GM21367 (cell line): ENCODE results near the gene CLCA4.
"Not testable (repeated sequence)": the region's sequence is repeated elsewhere in the genome, so short reads cannot be mapped to it uniquely, and the experiment has no call there.

ENCODE experiments used
- ATAC-seq: cut with Tn5 transposase; IDR thresholded peaks from one replicate; pipeline ENCODE4 v1.9.1; 2021; ENCODE audit not compliant: unreplicated experiment

CLCA4 gene

DNA sequence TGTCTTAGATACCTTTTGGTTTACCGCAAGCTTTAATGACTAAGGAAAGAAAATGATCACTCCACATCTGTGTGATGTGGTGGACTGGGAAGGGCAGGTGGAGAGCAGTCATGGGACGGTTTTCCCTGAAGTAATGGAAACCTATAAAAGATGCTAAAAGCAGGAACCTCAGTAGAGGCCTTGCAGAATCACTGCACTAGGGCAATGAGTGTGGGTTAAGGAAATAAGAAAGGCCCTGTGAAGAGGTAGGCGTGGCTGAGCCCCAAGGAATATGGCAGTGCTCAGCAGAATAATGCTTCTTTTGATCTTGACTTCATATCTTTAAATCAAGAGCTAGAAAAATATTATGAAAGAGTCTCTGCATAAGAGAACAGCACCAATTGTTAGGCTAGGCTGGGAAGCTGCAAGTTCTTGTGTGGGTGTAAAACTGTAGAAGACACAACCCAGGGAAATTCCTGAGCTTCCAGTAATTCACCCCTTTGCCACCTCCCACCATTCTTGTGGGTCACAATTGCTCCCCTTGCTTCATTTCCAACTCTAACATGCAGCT is 49.9 kb downstream of the CLCA4 start:
- no peak for ATAC-seq

- ATAC-seq = not testable (repeated sequence)
These were observed 59.2 kb downstream of the CLCA4 start for GRCh38 chr1:86606080-86606479.

GRCh38 chr1:86616433-86616832 is 69.6 kb downstream of the CLCA4 start:
- no peak for ATAC-seq

GRCh38 chr1:86616871-86617270 is 70.0 kb downstream of the CLCA4 start:
- peak; percentile 100 for ATAC-seq

GRCh38 chr1:86618358-86618757 is 71.5 kb downstream of the CLCA4 start:
- no peak for ATAC-seq

DNA sequence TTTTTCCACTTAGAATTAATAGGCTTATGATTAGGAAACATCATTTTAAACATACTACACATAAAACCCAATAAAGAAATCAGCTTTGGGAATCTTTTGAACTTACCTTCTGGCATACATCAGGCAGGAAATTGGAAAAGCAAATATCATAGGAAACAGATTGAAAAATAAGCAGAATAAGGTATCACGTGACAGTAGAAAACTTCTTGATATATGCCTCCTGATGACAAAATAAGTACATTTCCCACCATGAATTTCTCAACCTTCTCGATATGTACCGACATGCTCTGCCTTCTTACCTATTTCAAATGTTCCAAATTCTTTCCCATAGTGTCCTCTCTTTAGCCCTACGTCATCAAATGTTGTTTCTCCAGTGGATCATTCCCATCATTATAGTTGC is 72.4 kb downstream of the CLCA4 start:
- ATAC-seq = no peak

DNA sequence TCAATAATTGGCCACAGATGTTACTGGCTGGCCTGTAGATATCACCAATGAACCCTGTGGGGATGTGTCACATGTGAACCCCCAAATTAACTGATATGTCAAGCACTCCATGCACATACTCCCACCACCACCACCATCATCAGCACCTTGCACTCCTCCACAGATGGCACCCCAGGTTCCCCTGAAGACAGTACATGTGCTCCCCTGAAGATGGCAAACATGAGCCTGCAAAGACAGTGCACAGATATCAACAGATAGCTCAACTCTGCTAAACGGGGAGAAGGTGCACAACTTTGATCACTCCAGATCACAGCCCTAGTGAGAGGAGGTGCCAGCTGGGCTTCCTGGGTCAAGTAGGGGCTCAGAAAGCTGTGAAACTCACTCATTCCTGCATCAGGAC is 74.4 kb downstream of the CLCA4 start:
- ATAC-seq = no peak
